Measurements from ENCODE around the gene LILRA6. TPM values are rescaled to one million over a fixed set of nuclear protein-coding genes. Genes with fewer than 3 reads are reported as not detected.
"Not testable (repeated sequence)": the region's sequence is repeated elsewhere in the genome, so short reads cannot be mapped to it uniquely, and the experiment has no call there.

LILRA6 gene
- total RNA-seq, 4 donors from 2014 or later, result 0.22 to 10.2 (median 0.90) TPM

DNA sequence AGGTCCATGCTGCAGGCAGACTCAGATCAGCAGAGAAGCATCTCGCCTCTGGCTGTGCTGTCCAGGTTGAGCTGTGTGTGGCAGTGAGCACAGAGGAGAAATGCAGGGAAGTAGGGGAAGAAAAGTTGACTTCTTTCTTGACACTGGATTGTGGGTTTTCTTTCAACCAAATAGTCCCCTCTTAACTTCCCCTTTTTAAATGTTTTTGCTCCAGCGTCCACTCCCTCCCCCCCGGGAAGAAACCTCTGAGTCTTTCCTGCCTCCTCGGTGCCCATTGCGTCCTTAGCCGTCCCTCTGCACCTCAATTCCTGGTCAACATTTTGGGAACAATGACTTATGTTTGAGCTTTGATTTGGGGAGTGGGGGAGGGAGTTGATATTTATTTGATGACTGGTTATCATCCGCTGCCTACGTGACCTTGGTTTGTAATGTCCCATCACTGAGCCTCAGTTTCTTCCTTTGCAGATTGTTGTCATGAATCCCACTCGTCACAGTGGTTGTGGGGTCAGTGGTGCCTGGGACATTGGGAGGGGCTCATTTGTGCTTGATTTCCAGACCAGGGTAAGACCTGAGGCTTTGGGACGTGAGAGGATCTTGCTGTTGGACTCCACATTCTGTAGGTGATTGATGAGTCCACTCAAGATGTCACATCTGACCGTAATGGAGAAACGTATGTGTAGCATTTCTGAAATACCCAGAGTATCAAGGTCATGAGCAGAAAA, 38.6 kb upstream of the LILRA6 start, which contains the start of gene LILRB2:
Gene LILRB2, minus strand, starts transcription at position 104 of the 722 bp plus-strand sequence. CDS start 614 bp downstream, outside the sequence.
- Histone ChIP-seq H3K27me3 (peaks cover 0 to 6% of the 10 kb centered on the region in 2 donors), H3K4me1 (no peaks in the 10 kb centered on the region), H3K4me3 (peak within 1 kb of the TSS in 1 of 4 donors; percentile 31), H3K27ac (no peak within 1 kb of the TSS), H3K36me3 (no peaks in the 10 kb centered on the region), H3K9me3 (no peaks in the 10 kb centered on the region)
- 66 to 82% methylated on average over 12 of the region's 12 CpGs for WGBS, 2 donors
- TF ChIP-seq, protein P1, sequence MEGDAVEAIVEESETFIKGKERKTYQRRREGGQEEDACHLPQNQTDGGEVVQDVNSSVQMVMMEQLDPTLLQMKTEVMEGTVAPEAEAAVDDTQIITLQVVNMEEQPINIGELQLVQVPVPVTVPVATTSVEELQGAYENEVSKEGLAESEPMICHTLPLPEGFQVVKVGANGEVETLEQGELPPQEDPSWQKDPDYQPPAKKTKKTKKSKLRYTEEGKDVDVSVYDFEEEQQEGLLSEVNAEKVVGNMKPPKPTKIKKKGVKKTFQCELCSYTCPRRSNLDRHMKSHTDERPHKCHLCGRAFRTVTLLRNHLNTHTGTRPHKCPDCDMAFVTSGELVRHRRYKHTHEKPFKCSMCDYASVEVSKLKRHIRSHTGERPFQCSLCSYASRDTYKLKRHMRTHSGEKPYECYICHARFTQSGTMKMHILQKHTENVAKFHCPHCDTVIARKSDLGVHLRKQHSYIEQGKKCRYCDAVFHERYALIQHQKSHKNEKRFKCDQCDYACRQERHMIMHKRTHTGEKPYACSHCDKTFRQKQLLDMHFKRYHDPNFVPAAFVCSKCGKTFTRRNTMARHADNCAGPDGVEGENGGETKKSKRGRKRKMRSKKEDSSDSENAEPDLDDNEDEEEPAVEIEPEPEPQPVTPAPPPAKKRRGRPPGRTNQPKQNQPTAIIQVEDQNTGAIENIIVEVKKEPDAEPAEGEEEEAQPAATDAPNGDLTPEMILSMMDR (IDR thresholded peaks at IDR 0.05), result no peak
- no peak for TF ChIP-seq EP300 (IDR thresholded peaks at IDR 0.05)
- no peak for TF ChIP-seq POLR2A (IDR thresholded peaks at IDR 0.05)
- DNase-seq (ENCODE audit: low spot score in 2 of 2), result no peak

DNA sequence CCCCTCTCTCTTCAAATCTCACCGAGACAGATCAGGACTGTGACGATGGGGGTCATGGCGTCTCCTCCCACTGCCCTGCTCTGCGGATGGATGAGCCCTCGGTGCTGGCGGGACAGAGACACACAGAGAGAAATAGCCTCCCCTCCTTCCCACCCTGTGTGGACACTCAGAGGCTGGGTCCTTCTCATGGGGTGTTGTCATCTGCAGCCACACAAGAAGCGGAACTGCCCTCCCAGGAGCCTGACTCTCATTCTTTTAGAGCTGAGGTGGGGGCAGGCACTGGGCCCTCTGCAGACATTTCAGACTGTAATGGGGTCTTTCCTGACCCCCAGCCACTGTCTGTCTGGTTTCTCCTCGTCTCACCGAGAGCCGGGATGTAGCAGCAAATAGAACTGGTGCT, 37.9 kb upstream of the LILRA6 start:
- not testable (repeated sequence) for H3K9me3 ChIP-seq; H3K27ac ChIP-seq; DNase-seq (ENCODE audit: low spot score in 2 of 2); H3K36me3 ChIP-seq; H3K27me3 ChIP-seq; H3K4me1 ChIP-seq
- 54 to 72% methylated on average over 4 to 10 of the region's 10 CpGs for WGBS, 2 donors
- H3K4me3 ChIP-seq, result peak overlapping the region in 1 of 4 donors; percentile 31

DNA sequence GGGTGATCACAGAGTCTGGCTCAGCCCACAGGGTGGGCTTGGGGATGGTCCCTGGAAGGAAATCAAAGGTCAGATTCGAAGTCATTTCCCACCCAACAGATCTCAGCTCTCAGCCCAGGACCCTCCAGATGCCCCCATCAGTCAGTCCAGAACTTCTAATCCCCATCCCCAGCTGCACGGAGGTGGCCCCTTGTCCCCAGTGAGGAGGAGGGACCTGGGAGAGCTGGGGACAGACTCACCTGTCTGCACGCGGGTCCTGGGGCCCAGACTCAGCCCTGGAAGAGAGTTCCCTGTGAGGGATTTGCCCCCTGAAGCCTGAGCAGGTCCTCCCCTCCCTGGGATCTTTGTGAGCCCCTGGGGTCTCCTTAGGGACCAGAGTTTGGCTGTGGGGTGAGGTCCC, 37.4 kb upstream of the LILRA6 start:
- not testable (repeated sequence) for H3K9me3 ChIP-seq; H3K36me3 ChIP-seq; H3K27ac ChIP-seq; DNase-seq (ENCODE audit: low spot score in 2 of 2); H3K27me3 ChIP-seq; H3K4me1 ChIP-seq
- peak overlapping the region in 1 of 4 donors; percentile 31 for H3K4me3 ChIP-seq
- WGBS, 2 donors, result 44 to 60% methylated on average over 1 to 4 of the region's 4 CpGs

DNA sequence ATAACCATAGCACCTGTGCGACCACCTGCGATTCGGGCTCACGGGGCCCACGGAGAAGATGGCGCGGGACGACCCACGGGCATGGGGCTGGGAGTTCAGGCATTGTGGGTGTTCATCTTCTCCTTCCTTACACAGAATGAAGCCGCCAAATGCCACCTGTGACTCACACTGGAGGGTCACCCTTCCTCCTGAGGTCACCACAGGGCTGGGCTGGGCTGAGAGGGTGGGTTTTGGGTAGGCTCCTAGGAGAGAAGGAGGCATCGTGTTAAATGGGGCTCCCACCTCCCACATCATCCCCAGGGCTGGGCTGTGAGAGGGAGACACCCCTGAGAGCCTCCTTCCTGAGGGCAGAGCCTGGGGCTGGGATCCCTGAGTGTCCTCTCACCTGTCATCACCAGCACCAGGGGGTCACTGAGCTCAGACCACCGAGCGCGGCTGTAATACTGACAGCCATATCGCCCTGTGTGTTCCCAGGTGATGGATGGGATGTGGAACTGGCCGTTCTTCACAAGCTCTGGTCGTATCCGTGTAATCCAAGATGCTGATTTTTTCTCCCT, 36.9 kb upstream of the LILRA6 start:
- Histone ChIP-seq H3K4me1 (no peaks in the 10 kb centered on the region), H3K27me3 (peaks cover 0 to 6% of the 10 kb centered on the region in 2 donors), H3K27ac (no peak overlapping the region), H3K9me3 (no peaks in the 10 kb centered on the region), H3K36me3 (no peaks in the 10 kb centered on the region), H3K4me3 (peak overlapping the region in 1 of 4 donors; percentile 31)
- DNase-seq (ENCODE audit: low spot score in 2 of 2), result no peak
- TF ChIP-seq, protein P1 (IDR thresholded peaks at IDR 0.05), result no peak
- TF ChIP-seq EP300 (IDR thresholded peaks at IDR 0.05) (no peak), POLR2A (IDR thresholded peaks at IDR 0.05) (no peak)
- WGBS, 2 donors, result 84 to 85% methylated on average over 18 of the region's 18 CpGs

DNA sequence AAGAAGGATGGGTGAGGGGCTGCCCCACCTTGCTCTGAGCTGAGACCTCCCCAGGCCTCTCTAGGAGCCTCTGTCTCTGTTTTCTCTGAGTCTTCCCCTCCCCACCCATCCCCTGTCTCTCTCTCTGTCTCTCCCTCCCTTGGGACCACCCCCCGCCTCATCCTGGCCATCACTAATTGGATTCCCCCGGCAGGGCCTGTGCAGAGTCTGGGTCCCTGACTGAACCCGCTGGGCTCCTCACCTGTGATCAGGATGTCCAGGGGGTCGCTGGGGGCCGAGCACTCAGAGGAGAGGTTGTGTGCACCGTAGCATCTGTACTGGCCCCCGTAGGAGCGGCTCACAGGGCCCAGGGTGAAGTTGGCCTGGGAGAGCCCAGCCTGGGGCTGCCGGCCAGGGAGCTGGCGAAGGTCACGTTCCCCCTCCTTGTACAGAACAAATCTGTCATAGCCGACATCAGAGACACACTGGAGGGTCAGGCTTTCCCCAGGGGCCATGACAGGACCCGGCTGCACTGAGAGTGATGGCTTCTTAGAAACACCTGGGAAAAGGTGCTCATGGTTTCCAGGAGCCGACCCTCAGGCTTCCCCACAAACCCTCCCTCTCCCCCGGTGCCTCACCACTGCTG, 36.1 kb upstream of the LILRA6 start:
- 77 to 83% methylated on average over 6 to 15 of the region's 15 CpGs for WGBS, 2 donors
- H3K9me3 ChIP-seq; H3K4me1 ChIP-seq; H3K36me3 ChIP-seq; DNase-seq (ENCODE audit: low spot score in 2 of 2); H3K27me3 ChIP-seq; H3K27ac ChIP-seq; H3K4me3 ChIP-seq: not testable (repeated sequence)

DNA sequence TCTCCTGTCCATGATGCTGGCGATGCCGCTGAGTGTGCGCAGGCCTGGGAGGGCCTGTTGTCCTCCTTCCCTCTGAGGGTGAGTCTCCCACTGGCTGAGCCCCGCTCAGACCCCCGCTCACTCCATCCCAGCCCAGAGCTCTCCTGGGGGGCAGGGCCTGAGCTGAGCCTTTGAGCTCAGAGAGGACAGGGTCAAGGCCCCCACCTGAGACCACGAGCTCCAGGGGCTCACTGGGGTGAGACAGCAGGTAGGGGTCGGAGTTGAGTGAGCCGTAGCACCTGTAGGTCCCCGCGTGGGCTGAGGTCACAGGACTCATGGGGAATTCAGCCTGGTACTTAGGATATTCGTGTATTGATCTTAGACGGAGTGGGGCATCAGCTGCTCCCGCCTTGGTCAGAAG, 35.5 kb upstream of the LILRA6 start:
- WGBS, 2 donors, result 74 to 81% methylated on average over 10 to 13 of the region's 13 CpGs
- not testable (repeated sequence) for H3K4me3 ChIP-seq; H3K36me3 ChIP-seq; H3K4me1 ChIP-seq; H3K9me3 ChIP-seq; H3K27me3 ChIP-seq; H3K27ac ChIP-seq; DNase-seq (ENCODE audit: low spot score in 2 of 2)

DNA sequence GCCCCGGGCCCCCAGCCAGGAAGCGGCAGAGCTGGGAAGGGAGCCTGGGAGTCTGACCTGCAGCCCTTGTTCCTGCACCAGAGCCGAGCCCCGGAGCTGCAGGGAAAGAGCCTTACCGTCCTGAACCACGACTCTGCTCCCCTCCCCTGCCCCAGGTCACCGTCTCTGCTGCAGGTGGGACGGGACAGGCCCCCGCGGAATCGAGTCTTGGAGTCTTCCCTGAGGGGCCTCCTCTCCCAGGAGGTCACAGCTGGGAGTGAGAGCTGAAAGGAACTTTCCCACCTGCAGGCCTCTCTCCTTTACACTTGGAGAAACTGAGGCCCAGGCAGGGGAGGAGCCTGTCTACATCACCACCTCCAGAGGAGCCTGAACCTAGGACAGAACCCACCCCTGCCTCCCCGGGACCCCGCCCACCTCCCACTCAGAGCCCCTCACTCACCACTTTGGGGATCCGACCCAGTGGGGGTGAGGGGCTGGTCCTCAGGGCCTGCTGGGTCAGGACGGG, 34.6 kb upstream of the LILRA6 start:
- whole genome bisulfite sequencing, 2 donors, result 57 to 64% methylated on average over 8 to 13 of the region's 15 CpGs
- not testable (repeated sequence) for H3K36me3 ChIP-seq; H3K27ac ChIP-seq; DNase-seq (ENCODE audit: low spot score in 2 of 2); H3K27me3 ChIP-seq; H3K9me3 ChIP-seq; H3K4me1 ChIP-seq; H3K4me3 ChIP-seq
